AG04450 (cell line): Measurements from ENCODE around the gene AGXT. TPM values are rescaled to one million over a fixed set of nuclear protein-coding genes. Genes with fewer than 3 reads are reported as not detected.

Experiments
- CTCF ChIA-PET: fragments of 300-600, 350-600 bp; formaldehyde crosslinking; extraction: SDS; loops from one replicate; lab custom pipeline; 2022; ENCODE audit warnings: antibody characterized with exemption, inconsistent platforms; lab: Charles Lee
- POLR2A ChIA-PET: fragments of 350-600 bp; formaldehyde crosslinking; extraction: SDS; loops from one replicate; lab custom pipeline; 2021; ENCODE audit warnings: antibody characterized with exemption, inconsistent platforms; lab: Yijun Ruan, JAX
- DNase-seq: peaks from one replicate; pipeline ENCODE4 v3.0.0-alpha.2; 2011; ENCODE audit warnings: low read depth, low spot score
- H3K27ac ChIP-seq: one replicate; pipeline ENCODE4 v1.5.1; 2012; ENCODE audit warnings: low read depth, low read length, control low read depth
- H3K27me3 ChIP-seq: one replicate; pipeline ENCODE4 v1.6.0; 2012; ENCODE audit warnings: low read length; ENCODE audit not compliant: control insufficient read depth, insufficient read depth
- H3K4me3 ChIP-seq: 2 replicates; pipeline ENCODE4 v1.5.1; 2011; ENCODE audit warnings: mild to moderate bottlenecking, low read depth, low read length, control low read depth
- H3K9me3 ChIP-seq: 2 replicates; pipeline ENCODE4 v1.5.1; 2012; ENCODE audit warnings: low read length; ENCODE audit not compliant: control insufficient read depth, insufficient read depth
- polyA plus RNA-seq: library from polyadenylated mRNA; depleted of rRNA; stranded (reverse); fragments of >200 nt; gene quantifications from 2 replicates; pipeline ENCODE4 v1.2.3, GENCODE V29; 2011
- TF ChIP-seq, protein P1 (sequence below): IDR thresholded peaks from 2 replicates; pipeline ENCODE4 v1.5.1; 2011; ENCODE audit warnings: low read depth, low read length, control low read depth, inconsistent platforms

Gene AGXT
- polyA plus RNA-seq, 1 experiment = not detected

DNA sequence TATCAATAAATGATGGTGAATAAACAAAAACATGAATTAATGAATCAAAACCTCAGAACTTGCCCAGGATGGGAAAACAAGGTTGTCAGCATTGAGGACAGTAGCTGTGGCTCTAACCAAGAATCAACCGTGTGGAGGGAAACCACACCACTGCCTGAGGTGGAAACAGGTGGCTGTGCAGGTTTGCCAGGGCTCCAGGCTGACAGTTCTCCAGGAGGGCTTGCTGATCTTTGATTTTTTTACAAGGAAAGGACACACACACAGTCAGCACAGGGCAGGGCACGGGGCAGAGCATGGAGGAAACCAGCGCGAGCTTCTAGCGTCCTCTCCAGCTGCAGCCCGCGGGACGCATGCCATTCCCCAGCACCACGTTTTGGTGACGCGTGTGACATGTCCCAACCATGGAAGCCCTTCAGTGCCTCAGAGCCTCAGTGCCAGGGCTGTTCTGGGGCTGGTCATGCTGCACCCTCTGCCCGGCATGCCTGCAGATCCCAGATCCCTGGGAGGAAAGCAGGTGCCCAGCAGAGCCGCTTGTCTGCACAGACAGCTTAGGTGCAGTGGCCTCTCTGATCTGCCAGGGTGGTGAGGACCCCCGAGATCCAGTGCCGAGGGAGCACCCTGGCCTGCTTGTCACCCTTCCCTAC, 15.8 kb upstream of the AGXT start:
- TF ChIP-seq, protein P1, sequence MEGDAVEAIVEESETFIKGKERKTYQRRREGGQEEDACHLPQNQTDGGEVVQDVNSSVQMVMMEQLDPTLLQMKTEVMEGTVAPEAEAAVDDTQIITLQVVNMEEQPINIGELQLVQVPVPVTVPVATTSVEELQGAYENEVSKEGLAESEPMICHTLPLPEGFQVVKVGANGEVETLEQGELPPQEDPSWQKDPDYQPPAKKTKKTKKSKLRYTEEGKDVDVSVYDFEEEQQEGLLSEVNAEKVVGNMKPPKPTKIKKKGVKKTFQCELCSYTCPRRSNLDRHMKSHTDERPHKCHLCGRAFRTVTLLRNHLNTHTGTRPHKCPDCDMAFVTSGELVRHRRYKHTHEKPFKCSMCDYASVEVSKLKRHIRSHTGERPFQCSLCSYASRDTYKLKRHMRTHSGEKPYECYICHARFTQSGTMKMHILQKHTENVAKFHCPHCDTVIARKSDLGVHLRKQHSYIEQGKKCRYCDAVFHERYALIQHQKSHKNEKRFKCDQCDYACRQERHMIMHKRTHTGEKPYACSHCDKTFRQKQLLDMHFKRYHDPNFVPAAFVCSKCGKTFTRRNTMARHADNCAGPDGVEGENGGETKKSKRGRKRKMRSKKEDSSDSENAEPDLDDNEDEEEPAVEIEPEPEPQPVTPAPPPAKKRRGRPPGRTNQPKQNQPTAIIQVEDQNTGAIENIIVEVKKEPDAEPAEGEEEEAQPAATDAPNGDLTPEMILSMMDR = no peak
- POLR2A ChIA-PET = no interaction called here

DNA sequence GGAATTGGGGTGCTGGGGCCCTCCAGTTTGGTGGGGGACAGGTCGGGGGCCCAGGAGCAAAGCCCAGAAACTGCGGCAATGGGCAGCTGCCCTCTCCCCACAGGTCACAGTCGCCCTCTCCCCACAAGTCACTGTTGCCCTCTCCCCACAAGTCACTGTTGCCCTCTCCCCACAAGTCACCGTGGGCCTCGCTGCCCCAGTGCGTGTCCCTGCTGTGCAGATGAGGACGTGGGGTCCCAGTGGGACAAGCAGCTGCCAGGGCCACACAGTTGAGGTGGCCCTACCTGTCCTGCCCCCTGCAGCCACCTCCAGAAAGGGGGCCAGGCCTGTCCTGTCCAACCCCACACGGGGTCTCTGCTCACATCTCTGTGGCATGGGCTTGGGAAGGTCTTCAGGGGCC, 13.0 kb upstream of the AGXT start:
- Histone ChIP-seq H3K27me3 (peaks cover 36% of the 10 kb centered on the region), H3K4me3 (no peak overlapping the region), H3K27ac (no peak overlapping the region), H3K9me3 (peaks cover 13% of the 10 kb centered on the region)
- no peak for DNase-seq
- ChIA-PET CTCF (no interaction called here), POLR2A (no interaction called here)
- TF ChIP-seq, protein P1 = no peak

More for the DNA sequence above, 15.8 kb upstream of the AGXT start:
- CTCF ChIA-PET = interaction anchor here (0.5 to 3.3 kb wide), 4 partner anchors 10 to 545 kb away, joined by 3 to 22 read pairs (median 3); no protein-coding TSS in a partner anchor
- Histone ChIP-seq H3K27ac (no peak overlapping the region), H3K4me3 (no peak overlapping the region), H3K27me3 (peaks cover 20% of the 10 kb centered on the region), H3K9me3 (peaks cover 13% of the 10 kb centered on the region)
- no peak for DNase-seq

DNA sequence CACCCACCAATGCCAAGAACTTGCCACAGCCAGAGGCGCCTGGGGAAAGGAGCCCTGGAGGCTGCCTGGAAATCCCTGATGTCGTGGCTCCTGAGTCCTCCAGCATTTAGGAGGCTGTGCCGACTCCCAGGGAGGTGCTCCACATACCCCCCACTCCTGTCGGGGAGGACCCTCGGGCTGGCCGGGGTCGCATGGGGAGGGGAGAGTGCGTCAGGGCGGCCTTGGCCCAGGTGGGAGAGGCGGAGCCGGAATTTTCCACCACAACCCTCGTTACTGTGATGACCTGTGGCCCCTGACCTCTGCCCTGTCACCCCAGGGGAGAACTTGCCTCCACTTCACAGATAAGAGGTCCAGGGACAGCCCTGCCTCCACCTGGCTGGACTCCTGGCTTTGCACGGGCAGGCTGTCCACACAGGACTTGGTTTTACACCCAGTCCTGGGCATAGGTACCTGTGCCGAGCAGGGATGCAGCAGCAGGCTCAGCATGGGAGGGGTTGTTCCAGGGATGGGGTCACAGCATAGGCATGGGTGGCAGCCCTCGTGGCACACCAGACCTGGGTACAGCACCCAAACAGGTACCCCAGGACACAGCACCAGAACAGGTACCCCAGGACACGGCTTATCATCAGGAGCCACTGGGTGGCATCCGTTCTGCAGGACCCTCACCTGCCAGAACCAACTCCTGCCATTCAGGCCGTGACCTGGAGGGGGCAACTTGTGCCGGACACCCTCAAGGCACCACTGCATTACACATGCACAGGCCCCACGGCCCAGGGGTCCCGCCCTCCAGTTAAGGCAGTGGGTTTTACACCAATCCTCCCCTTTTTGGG, 12.3 kb upstream of the AGXT start:
- TF ChIP-seq, protein P1 = no peak
- POLR2A ChIA-PET = no interaction called here
- Histone ChIP-seq H3K27me3 (peaks cover 43% of the 10 kb centered on the region), H3K27ac (no peak overlapping the region), H3K4me3 (no peak overlapping the region), H3K9me3 (peaks cover 13% of the 10 kb centered on the region)
- DNase-seq = no peak
- CTCF ChIA-PET = no interaction called here

DNA sequence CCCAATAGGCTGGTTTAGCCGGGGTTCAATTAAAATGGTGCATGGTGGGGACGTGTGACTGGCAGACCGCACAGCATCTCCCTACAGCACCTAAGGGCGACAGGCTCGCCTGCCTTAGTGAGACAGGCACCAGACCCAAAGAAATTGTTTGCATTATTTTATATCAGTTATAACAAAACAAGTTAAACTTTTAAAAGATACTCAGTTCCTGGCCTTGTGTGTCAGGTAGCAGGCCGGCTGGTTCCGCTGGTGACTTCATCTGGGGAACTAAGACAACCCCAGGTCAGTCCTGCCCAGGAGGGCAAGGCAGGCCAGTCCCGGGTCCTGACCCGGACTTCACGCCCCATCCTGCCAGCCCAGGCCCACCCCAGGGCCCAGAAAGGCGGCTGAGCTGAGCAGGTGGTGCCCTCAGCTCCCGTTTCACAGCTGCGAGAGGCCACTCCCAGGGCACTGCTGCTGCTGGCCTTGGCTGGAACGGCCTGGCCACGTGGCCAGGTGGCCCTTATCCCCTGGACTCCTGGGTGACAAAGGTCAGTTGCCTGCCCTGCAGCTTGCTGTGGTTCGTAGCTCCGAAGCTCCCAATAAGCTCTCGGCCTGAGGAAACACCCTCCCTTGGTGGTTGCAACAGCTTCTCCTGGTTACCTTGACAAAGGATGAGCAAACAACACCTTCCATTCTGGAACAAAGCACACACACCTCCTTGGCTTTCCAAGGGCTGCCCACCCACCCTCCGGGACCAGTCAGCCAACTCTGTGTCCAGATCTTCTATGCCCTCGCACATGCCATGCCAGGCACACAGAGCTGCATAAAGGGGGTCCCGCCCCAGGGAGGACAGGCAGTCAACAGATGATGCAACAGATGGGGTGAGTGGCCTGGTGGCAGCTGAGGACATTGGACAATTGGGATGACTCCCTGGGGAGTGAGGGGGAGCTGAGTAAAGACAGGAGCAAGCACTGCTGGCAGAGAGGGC, 11.3 kb upstream of the AGXT start:
- TF ChIP-seq, protein P1 = no peak
- Histone ChIP-seq H3K27me3 (peaks cover 40% of the 10 kb centered on the region), H3K4me3 (no peak overlapping the region), H3K9me3 (peaks cover 13% of the 10 kb centered on the region), H3K27ac (no peak overlapping the region)
- no peak for DNase-seq
- ChIA-PET CTCF (interaction anchor here (1.5 kb wide), 1 partner anchor 17 kb away, joined by 4 read pairs; no protein-coding TSS in a partner anchor), POLR2A (no interaction called here)
